HT-29 (cell line): ENCODE measurements around the gene BTRC. TPM values are rescaled to one million over a fixed set of nuclear protein-coding genes. Genes with fewer than 3 reads are reported as not detected.
A peak's percentile ranks its signal among the peaks of the same experiment; 100 is the strongest.
"Not testable (repeated sequence)": the region's sequence is repeated elsewhere in the genome, so short reads cannot be mapped to it uniquely, and the experiment has no call there.

Source experiments
- DNase-seq: peaks from one replicate; pipeline ENCODE4 v3.0.0-alpha.2; 2015; ENCODE audit warnings: low spot score
- total RNA-seq: library from RNA; depleted of rRNA; stranded (reverse); fragments of >200 nt; shearing (Covaris generic); gene quantifications from 2 replicates; pipeline ENCODE4 v1.2.3, GENCODE V29; 2014

The BTRC gene
- total RNA-seq, 1 experiment from 2014 or later = 3.0 TPM

DNA sequence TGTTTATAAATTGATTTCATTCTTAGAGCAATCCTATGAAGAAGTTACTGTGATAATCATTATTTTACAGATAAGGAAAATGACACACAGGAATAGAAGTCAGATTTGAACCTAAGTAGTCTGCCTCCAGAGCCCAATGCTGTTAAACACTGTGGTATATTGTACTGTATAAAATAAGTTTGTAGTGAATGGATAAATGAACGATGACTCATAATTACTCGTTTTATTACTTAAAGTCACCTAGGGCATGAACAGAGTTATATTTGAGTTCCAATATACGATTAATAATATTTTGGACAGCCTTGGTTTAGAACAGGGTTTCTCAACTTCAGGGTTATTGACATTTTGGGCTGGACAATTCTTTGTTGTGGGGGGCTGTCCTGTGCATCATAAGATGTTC, 7.8 kb upstream of the BTRC start:
- DNase-seq = peak; percentile 26

DNA sequence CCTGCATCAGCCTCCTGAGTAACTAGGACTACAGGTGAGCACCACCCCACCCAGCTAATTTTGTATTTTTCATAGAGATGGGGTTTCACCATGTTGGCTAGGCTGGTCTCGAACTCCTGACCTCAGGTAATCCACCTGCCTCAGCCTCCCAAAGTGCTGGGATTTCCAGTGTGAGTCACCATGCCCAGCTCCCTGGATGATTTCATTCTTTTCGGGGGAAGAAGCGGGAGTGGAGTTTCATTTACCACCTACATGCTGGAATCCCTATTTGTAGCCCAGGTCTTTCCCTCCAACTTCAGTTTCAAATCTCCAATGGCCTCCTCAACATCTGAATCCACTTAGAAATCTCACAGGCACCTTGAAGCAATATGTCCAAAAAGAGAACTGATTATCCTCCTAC, 2.9 kb upstream of the BTRC start:
- no peak for DNase-seq

DNA sequence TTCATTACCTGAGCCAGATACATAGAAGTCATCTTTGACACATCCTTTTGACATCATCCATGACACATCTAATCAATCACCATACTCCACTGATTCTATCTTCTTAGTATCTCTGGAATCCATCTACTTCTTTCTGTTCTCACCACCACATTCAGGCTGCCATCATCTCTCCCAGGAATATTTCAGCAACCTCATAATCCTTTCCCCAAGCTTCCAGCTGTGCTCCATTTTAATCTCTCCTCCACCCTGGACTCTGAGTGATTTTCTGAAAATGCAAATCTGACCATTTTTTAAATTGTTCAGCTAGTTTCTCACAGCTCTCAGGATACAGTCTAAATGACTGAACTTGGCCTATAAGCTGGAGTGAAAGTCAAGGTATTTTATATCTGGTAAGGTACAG, 2.5 kb upstream of the BTRC start:
- DNase-seq = no peak

DNA sequence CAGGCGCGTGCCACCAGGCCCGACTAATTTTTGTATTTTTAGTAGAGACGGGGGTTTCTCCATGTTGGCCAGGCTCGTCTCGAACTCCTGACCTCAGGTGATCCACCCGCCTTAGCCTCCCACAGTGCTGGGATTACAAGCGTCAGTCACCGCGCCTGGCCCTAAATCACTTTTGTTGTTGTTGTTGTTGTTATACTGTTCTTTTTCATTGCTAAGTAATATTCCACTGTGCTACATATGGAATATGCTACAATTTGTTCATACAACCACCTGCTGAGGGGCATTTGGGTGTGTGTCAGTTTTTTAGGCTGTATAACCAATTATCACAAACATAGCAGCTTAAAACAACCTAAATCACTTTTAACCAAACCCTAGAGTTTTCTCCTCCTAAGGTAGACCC, 1.1 kb upstream of the BTRC start:
- DNase-seq = not testable (repeated sequence)

DNA sequence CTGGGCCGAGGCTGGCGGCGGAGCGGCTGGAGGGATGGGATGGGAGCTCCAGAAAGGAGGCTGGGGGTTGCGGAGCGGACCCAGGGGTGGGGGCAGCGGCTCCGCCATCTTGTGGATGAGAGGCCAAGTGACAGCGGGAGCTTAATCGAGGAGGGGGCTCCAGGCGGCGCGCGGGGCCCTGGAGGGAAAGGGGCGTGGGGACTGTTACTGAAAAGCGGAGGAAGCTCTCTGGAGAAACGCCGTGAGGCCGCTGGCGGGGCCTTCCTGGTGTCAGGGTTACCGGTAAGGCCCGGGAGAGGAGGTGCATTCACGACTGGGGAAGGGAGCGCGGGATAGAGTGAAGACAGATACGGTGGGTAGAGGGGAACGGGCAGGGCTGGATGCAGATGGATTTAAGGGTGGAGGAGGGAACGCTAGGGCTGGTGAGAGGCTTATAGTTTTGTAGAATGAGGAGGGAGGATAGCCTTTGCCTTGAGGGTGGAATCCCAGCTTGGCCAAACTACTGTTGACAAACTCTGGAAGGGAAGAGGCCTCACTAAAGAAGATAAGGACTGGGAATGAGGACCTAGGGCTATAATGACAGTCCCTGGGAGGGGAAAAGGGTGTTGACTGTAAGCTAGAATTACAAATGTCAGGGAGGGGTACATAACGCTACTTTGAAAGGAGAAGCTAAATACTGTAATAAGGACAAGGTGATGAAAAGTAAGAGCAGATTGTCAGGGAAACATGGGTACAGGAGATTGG, 535 bp downstream of the BTRC start:
- peak; percentile 47 for DNase-seq

DNA sequence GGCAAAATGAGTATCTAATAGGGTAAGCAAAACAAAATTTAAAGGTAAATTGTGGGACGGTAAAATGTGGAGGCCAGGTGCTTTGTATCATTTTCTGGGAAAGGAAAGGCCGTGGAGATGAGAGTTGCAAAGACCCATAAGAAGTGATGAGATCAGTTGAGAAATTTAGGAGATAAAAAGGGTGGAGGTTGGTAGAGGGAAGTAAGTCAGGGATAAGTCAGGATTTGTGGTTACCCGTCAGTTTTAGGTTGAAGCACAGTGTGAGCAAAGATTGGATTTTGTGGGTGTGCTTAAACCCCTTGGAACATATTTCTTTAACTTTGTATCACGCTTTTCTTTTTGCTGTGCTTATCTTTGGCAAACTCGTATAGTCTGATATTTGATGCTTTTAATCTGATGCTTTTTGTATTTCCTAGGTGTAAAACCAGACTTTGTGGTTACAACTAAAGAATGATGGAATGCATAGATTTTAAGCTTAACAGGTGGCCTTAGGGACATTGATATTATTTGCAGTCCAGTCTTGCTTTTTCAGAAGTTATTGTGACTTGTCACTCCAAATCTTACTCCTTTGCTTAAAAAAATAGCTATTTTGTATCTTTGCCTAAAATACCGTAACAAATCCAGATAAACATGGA, 1.2 kb downstream of the BTRC start:
- DNase-seq = no peak

DNA sequence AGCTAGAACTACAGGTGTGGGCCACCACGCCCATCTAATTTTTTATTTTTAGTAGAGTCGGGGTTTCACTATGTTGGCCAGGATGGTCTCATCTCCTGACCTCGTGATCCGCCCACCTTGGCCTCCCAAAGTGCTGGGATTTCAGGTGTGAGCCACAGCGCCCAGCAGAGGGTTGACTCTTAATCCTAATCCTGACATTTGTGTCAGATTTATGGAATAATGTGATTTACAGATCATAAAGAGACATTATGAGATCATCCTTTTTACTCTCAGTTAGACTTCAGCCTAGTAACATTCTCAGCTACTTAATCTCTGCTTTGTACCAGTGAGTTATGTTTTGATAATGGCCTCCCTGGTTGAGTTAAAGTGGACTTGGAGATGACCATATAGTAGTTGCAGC, 2.2 kb downstream of the BTRC start:
- no peak for DNase-seq

DNA sequence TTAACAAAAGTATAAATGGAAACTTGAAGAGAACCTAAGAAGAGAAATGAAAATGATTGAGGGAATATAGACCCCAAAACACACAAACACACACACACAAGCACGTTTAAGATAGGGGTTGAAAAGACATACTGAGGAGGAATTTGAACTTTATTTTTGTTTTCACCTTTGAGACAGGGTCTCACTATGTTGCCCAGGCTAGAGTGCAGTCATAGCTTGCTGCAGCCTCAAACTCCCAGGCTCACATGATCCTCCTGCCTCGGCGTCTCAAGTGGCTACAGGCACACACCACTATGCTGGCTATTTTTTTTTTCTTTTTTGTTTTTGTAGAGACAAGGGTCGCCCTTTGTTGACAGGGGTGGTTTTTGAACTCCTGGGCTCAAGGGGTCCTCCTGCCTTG, 4.0 kb downstream of the BTRC start:
- DNase-seq = no peak

DNA sequence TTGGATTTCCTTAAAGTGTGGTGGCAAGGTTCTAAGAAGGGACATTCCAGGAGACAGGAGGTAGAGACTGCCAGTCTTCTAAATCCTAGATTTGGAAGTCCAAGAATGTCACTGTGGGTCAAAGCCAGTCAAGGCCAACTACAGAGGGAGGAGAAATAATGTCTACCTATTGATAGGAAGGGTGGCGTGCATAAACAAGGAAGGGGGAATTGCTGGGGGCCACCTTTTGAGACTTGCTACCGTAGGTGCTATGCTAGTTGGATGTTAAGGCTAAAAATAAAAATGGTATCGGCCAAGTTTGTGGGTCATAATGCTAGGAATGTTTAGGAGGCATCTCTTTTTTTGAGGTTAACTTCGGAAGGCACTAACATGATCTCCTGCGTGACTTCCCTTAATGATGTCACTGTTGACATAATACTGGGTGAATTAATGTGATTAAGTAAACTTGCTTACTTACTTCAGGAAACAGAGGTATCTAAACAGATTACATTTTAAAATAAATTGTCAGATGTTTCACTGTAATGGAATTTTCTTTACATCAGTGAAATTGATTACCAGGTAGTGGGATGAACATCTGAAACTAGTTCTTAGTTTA, 4.8 kb downstream of the BTRC start:
- no peak for DNase-seq

DNA sequence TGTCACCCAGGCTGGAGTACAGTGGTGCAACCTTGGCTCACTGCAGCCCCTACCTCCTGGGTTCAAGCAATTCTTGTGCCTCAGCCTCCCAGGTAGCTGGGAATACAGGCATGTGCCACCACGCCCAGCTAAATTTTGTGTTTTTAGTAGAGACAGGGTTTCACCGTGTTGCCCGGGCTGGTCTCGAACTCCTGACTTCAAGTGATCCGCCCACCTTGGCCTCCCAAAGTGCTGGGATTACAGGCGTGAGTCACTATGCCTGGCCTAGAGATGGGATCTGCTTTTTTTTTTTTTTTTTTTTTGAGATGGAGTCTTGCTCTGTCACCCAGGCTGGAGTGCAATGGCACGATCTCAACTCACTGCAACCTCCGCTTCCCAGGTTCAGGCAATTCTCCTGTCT, 6.1 kb downstream of the BTRC start:
- not testable (repeated sequence) for DNase-seq

DNA sequence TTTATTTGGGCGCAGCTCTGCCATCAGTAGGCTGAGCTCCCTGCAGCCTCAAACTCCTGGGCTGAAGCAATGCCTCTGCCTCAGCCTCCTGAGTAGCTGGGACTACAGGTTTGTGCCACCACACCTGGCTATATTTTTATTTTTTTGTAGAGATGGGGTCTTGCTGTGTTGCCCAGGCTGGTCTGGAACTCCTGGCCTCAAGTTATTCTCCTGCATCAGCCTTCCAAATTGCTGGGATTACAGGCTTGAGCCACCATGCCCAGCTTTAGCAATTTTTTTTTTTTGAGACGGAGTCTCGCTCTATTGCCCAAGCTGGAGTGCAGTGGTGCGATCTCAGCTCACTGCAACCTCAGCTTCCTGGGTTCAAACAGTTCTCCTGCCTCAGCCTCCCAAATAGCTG, 6.9 kb downstream of the BTRC start:
- not testable (repeated sequence) for DNase-seq

DNA sequence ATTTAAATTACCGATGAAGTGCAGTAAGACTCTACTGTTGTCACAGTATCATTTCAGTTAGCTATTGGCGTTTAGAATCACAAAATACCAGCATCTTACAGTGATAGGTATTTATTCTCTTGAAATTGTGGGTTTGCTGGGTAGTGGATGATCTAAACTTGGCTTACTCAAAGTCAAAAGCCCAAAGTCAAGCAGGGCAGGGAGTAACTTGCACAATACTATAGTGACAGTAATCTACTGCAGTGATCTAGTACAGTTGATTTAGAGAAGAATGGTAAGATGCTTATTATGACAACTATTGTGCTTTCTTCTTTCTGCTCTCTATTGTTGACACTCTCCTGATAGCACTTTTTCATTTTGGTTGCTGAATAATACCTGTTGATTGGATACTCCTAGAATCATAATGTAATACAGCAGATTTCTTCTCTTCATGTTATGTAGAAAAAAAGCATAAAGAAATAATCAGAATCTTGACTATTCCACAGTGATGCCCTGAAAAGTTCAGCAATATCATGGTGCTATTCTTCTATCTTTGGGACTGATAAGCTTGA, 10.0 kb downstream of the BTRC start:
- no peak for DNase-seq

DNA sequence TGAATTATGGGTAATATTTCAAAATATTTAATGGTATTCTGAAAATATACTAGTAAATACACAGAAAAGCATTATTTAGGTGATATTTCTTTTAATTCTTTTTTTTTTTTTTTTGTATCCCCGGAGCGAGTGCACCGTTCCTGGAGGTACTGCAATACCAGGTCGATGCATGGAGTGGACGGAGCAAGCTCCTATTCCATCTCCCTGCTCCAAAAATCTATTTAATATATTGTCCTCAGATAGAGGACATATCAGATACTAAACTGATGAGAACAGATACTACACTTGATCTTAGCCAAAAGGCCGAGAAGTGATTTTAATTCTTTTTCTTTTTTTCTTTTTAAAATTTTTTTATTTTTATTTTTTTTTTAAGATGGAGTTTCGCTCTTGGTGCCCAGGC, 10.8 kb downstream of the BTRC start:
- no peak for DNase-seq

DNA sequence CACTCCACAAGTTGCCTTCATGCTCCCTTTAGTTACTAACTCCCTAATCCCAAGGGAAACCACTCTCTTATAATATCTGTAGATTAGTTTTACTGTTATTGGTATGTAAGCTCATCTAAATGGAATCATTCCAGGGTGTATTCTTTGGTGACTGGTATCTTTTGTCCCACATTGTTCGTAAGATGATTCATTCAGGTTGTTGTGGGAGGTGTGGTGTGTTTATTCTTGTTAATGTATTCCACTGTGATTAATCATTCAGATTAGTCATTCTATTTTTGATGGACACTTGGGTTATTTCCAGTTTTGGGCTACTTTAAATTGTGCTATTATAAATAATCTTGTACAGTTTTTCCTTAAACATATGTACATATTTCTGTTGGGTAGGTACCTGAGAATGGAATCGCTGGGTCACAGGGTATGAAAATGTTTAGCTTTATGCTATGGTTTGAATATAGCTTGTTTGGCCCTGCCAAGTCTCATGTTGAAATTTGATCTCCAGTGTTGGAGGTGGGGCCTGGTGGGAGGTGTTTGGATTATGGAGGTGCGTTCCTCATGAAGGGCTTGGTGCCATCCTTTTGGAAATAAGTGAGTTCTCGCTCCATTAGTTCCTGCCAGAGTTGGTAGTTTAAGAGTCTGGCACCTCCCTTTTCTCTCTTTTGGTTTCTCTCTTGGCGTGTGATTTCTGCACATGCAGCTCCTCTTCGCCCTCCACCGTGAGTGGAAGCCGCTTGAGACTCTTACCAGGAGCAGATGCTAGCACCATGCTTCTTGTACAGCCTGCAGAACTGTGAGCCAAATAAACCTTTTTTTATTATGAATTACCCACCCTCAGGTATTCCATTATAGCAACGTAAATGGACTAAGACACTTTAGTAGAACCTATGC, 13.8 kb downstream of the BTRC start:
- peak; percentile 70 for DNase-seq

DNA sequence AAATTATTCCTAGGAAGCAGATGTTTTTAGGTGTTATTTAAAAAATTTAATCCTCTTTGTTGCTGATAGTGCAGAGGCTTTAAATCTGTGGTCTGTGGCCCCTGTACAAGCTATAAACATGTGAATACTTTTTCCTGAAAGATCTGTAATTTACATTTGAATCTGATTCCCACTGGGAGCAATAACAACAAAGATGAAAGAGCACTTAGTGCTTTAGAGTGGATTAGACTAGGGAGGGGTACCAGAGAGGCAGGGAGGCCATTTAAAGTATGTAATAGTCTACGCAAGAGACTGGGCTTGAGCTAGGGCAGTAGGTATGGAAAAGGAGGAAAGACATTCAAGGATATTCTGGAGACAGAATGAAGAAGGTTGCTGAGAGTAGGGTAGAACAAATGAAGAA, 19.1 kb downstream of the BTRC start:
- DNase-seq = no peak

DNA sequence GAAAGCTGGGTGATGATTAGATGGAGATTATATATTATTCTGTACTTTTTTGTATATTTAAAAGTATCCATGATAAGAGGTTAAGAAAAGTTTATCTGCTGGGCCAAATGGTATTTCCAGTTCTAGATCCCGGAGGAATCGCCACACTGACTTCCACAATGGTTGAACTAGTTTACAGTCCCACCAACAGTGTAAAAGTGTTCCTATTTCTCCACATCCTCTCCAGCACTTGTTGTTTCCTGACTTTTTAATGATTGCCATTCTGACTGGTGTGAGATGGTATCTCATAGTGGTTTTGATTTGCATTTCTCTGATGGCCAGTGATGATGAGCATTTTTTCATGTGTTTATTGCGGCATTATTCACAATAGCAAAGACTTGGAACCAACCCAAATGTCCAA, 20.0 kb downstream of the BTRC start:
- not testable (repeated sequence) for DNase-seq

DNA sequence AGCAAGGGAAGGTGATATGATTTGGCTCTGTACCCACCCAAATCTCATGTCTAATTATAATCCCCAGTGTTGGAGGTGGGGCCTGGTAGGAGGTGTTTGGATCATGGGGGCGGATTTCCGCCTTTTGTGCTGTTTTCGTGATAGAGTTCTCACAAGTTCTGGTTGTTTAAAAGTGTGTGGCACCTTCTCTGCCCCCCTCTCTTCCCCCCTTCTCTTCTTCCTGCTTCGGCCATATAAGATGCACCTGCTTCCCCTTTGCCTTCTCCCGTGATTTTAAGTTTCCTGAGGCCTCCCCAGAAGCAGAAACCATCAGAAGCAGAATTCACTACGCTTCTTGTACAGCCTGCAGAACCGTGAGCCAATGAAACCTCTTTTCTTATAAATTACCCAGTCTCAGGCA, 21.1 kb downstream of the BTRC start:
- no peak for DNase-seq

DNA sequence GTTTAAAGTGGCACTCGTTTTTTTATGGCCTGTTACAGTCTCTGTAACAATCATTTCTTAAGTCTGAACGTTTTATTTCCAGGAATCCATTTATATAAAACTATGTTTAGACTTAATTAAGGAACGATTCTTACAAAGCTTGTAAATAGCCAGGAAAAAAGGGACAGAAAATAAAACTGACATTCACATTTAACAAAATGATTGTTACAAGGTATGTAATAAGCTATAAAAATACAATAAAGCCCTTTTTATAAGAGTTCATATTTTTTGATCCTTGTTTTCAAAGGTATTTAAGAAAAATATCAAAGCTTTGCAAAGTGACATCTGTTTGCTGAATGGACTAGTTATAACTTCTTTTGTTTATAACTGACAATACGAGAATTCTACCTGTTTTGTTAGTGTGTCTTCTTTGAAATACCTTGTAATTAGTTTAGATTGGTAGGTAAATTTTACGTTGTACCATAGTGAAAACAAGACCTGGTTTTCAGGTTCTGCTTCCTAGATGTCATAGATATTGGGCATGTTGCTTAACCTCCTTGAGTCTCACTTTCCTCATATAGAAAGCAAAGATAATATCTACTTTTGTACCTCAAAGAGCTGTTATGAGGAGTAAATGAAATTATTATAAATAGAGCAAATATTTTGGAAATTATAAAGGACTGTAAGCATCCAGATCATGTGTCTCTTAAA, 25.8 kb downstream of the BTRC start:
- DNase-seq = no peak

DNA sequence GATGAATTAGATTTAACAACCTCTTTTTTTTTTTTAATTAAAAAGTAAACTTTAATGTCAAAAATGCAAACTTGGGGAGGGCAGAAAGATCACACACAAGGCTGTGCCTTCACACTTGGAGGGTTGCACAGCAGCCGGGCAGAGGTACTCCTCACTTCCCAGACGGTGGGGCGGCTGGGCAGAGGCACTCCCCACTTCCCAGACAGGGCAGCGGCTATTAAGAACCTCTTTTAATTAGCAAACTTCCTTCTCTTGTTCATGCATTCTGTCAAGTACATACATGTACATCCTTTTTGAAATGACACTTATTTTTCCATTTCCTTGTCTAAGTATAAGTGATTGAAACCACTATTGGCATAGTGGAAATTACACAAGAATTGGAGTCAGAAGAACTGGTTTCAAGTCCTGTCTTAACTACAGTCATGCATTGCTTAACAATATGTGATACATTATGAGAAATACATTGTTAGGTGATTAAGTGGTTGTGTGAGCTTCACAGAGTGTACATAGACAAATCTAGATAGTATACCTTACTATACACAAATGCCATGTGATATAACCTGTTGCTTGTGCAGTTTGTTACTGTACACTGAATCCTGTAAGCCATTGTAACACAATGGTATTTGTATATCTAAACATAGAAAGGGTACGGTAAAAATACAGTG, 26.5 kb downstream of the BTRC start:
- DNase-seq = no peak

DNA sequence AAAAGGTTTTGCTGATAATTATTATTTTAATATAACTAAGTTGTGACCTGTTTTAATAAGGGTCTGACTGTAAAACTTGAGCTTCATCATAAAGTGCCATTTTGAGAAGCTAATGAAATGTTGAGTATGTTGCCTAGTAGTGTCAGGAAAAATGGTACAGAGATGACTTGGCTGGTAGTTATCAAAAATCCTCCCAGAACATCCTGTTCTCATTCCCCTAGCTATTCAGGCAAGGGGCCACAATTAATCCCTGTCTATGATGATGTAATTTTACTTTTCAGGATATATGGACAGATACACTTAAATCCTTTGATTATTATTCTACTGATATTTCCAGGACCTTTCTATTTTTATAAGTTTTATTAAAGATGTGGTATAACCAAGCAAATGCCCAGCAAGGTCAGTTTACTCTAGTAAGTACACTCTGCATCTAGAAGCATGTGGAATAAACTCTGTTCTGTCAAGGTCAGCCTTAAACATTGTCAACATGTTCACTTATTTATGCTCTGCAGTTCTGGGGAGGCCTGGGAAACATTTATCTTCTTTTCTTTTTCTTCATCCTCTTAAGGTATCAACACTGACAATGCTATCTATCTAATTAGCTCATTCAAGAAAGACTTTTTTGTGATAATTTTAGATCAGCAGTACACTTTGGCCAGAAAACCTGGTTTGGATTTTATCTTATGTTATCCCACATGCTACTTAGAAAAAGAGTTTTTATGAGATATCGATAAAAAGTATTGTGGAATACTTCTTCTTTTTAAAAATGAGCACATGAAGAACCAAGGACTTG, 32.1 kb downstream of the BTRC start:
- DNase-seq = no peak
